ENCODE data around the gene CCNY.

GRCh38 chr10:35324196-35324595 lies 12.1 kb upstream of the CCNY start:
- TF ChIP-seq ZNF274 (IDR thresholded peaks at IDR 0.05; ENCODE audit: low read depth, low read length) (no peak), SUZ12 (IDR thresholded peaks at IDR 0.05; ENCODE audit: extremely low read depth, insufficient read depth, insufficient read length) (no peak), YY1 (IDR thresholded peaks at IDR 0.05; ENCODE audit: insufficient read depth, insufficient read length) (no peak)
